Left colon (tissue), 2 donors: ENCODE results near the gene FAM78A. TPM values are rescaled to one million over a fixed set of nuclear protein-coding genes. Genes with fewer than 3 reads are reported as not detected.
A peak's percentile ranks its signal among the peaks of the same experiment; 100 is the strongest.
"Not testable (repeated sequence)": the region's sequence is repeated elsewhere in the genome, so short reads cannot be mapped to it uniquely, and the experiment has no call there.

ENCODE experiments used
- ATAC-seq: fragments of 200-7000 bp; cut with Tn5 transposase; one replicate; pipeline ENCODE4 v1.9.1; 2020; ENCODE audit warnings: mild to moderate bottlenecking, moderate library complexity
- DNase-seq, 2 donors: peaks; one replicate each; pipeline ENCODE4 v3.0.0-alpha.2; 2020
- intact Hi-C, 2 donors: fragments of 100-400 bp; cut with DNase I in 1 of 2; cut with micrococcal nuclease in 1 of 2; formaldehyde crosslinking; loops; one replicate each; pipeline versions ENCODE4 v1.11.2 to v1.14.0; 2022; cut with DNase I, micrococcal nuclease
- total RNA-seq, 2 donors: library from RNA; stranded (reverse); fragmentation: NEBNext Ultra II Directional; extraction: Animal tissue kit (Norgen Biotek cat#: 25700); gene quantifications; one replicate each; pipeline ENCODE4 v1.2.1, GENCODE V29; 2021
- donor health status: DM: no; HTN: no; CAD: no.
- donor health status: DM: yes; HTN: yes; CAD: no.

FAM78A gene
- total RNA-seq, 2 donors from 2014 or later: 0.85 to 2.7 TPM

- no peak for ATAC-seq
- intact Hi-C loops: no loop called here
- DNase-seq: no peak
These were observed 3.0 kb downstream of the FAM78A start for GRCh38 chr9:131273146-131273855.

GRCh38 chr9:131272212-131272611 lies 4.1 kb downstream of the FAM78A start:
- intact Hi-C loops: no loop called here
- ATAC-seq: no peak
- DNase-seq: no peak

GRCh38 chr9:131271506-131271931 lies 4.8 kb downstream of the FAM78A start:
- ATAC-seq (no peak), DNase-seq (no peak)
- intact Hi-C loops: no loop called here

- intact Hi-C loops, DNase-seq, ATAC-seq: not testable (repeated sequence)
These were observed 5.4 kb downstream of the FAM78A start for GRCh38 chr9:131271016-131271273.

GRCh38 chr9:131270171-131271015 lies 5.9 kb downstream of the FAM78A start:
- intact Hi-C loops: no loop called here
- DNase-seq: peak; percentile 49 to 62
- ATAC-seq: peak; percentile 35

GRCh38 chr9:131266266-131267229 lies 9.8 kb downstream of the FAM78A start:
- DNase-seq: no peak
- intact Hi-C loops: no loop called here

GRCh38 chr9:131264231-131264630 lies 12.1 kb downstream of the FAM78A start:
- intact Hi-C loops: no loop called here
- no peak for ATAC-seq
- no peak for DNase-seq

More at GRCh38 chr9:131266266-131267229, 9.8 kb downstream of the FAM78A start:
- no peak for ATAC-seq

GRCh38 chr9:131263701-131264100 lies 12.6 kb downstream of the FAM78A start:
- ATAC-seq (no peak), DNase-seq (no peak)
- intact Hi-C loops: no loop called here

- DNase-seq, intact Hi-C loops, ATAC-seq: not testable (repeated sequence)
These were observed 13.3 kb downstream of the FAM78A start for GRCh38 chr9:131263033-131263343.

- ATAC-seq: no peak
- no peak for DNase-seq
- intact Hi-C loops: no loop called here
These were observed 13.8 kb downstream of the FAM78A start for GRCh38 chr9:131262327-131263032.

- intact Hi-C loops: no loop called here
- DNase-seq: no peak
- ATAC-seq: no peak
These were observed 15.4 kb downstream of the FAM78A start for GRCh38 chr9:131260751-131261452.

GRCh38 chr9:131259916-131260597 lies 16.3 kb downstream of the FAM78A start:
- ATAC-seq: no peak
- intact Hi-C loops: no loop called here
- DNase-seq: no peak

GRCh38 chr9:131259432-131259898 lies 16.8 kb downstream of the FAM78A start:
- no peak for ATAC-seq
- DNase-seq: no peak
- intact Hi-C loops: no loop called here

- DNase-seq (no peak), ATAC-seq (no peak)
- intact Hi-C loops: no loop called here
These were observed 17.4 kb downstream of the FAM78A start for GRCh38 chr9:131258698-131259431.

GRCh38 chr9:131258186-131258585 lies 18.1 kb downstream of the FAM78A start:
- intact Hi-C loops: no loop called here
- no peak for ATAC-seq
- no peak for DNase-seq

- ATAC-seq (no peak), DNase-seq (no peak)
- intact Hi-C loops: no loop called here
These were observed 18.9 kb downstream of the FAM78A start for GRCh38 chr9:131257266-131258025.
